22Rv1 (cell line): ENCODE measurements around the gene KRTAP19-1.

Experiments used
- H3K27ac ChIP-seq: fragments of 450-650 bp; 2 replicates; pipeline ENCODE4 v1.5.1; 2017
- CTCF ChIP-seq: fragments of 450-650 bp; IDR thresholded peaks from 2 replicates; pipeline ENCODE4 v1.5.1; 2017; ENCODE audit warnings: mild to moderate bottlenecking
- ZFX ChIP-seq: fragments of 450-650 bp; IDR thresholded peaks from 2 replicates; pipeline ENCODE4 v1.6.1; 2017; ENCODE audit warnings: antibody characterized with exemption, borderline replicate concordance

KRTAP19-1 gene

GRCh38 chr21:30430170-30430655 lies 50.0 kb downstream of the KRTAP19-1 start, which contains the start of gene KRTAP13-4:
KRTAP13-4 (plus strand) TSS chr21:30430220; CDS start chr21:30430276, 56 bp downstream.
- no peak within 1 kb of the TSS for H3K27ac ChIP-seq
- TF ChIP-seq CTCF (no peak), ZFX (no peak)
